Cardiac muscle cell (in vitro differentiated cells and primary cell): ENCODE measurements around the gene ZCCHC17. TPM values are rescaled to one million over a fixed set of nuclear protein-coding genes. Genes with fewer than 3 reads are reported as not detected.

ENCODE experiments used
- DNase-seq, 2 donors: peaks; one replicate each; pipeline versions ENCODE4 v3.0.0 to v3.0.0-alpha.2; 2010 to 2017; ENCODE audit warnings: low read depth in 1 of 2, low spot score in 1 of 2
- H3K27ac ChIP-seq: fragments of 200-600 bp; sonication (generic); 2 replicates; pipeline ENCODE4 v1.5.1; 2016
- H3K27me3 ChIP-seq: fragments of 200-600 bp; sonication (generic); 2 replicates; pipeline ENCODE4 v1.6.0; 2016; ENCODE audit warnings: control low read depth
- H3K36me3 ChIP-seq: fragments of 200-600 bp; sonication (generic); 2 replicates; pipeline ENCODE4 v1.5.1; 2016; ENCODE audit warnings: control low read depth
- H3K4me1 ChIP-seq: fragments of 200-600 bp; sonication (generic); 2 replicates; pipeline ENCODE4 v1.8.1; 2017; ENCODE audit warnings: low read depth, mild to moderate bottlenecking, mixed run types
- H3K4me3 ChIP-seq: fragments of 200-600 bp; sonication (generic); 2 replicates; pipeline ENCODE4 v1.5.1; 2016; ENCODE audit warnings: mild to moderate bottlenecking
- H3K9me3 ChIP-seq: fragments of 200-600 bp; sonication (generic); 2 replicates; pipeline ENCODE4 v1.5.1; 2017; ENCODE audit warnings: low read depth, mild to moderate bottlenecking, control low read depth
- CTCF ChIP-seq: IDR thresholded peaks from 2 replicates; pipeline ENCODE4 v1.5.1; 2012; ENCODE audit warnings: low read depth, mild to moderate bottlenecking, low read length
- polyA plus RNA-seq: library from polyadenylated mRNA; unstranded; fragments of >200 nt; fragmentation: Nextera tagmentation; extraction: Ambion mirVana; gene quantifications from 2 replicates; pipeline ENCODE4 v1.2.1, GENCODE V29; 2016
- total RNA-seq: library from RNA; depleted of rRNA; stranded (reverse); fragments of >200 nt; gene quantifications from 2 replicates; pipeline ENCODE4 v1.2.3, GENCODE V29; 2016

ZCCHC17 gene
- total and polyA plus RNA-seq, 2 experiments from 2014 or later, result 40.7 to 74.4 TPM

GRCh38 chr1:31396633-31397351, 100.0 kb downstream of the ZCCHC17 start:
- H3K9me3 ChIP-seq, result no peaks in the 10 kb centered on the region
- H3K27me3 ChIP-seq, result no peaks in the 10 kb centered on the region
- no peak overlapping the region for H3K27ac ChIP-seq
- DNase-seq, result peak in 1 of 2 donors; percentile 87
- no peaks in the 10 kb centered on the region for H3K4me1 ChIP-seq
- TF ChIP-seq CTCF, result peak; percentile 43
- H3K4me3 ChIP-seq, result no peak overlapping the region
- no peaks in the 10 kb centered on the region for H3K36me3 ChIP-seq

DNA sequence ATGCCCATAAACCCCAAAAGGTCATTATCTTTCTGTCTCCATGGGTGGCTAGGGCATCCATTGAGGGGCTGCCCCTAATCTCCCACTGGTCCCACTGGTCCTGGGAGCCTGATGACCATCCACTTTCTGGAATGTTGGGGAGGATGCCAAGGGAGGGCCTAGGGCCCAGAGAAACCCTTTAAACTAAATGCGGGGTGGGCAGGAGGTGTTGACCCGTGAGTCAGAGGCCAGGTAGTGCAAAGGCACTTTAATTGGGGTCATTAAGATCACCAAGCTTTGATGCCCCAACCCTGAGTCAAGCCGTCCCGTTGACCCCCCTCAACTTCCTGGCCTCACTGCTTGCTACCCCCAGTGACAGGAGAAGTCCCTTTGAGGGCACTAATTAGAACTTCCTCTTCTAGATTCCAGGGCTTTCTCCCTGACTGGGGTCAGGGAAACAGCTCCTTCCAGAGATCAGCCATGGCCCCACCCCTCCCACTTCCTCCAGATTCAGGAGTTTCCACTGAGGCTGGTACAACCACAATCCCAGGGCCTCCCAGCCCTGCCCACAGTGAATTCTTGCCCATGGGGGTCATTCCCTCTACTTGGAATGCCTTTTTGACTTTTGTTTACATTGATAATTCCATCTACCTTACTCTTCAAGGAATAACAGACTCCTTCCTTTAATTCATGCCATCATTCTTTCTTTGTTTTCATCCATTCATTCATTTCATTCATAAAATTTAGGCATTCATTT, 100.7 kb downstream of the ZCCHC17 start:
- no peak for TF ChIP-seq CTCF
- no peak overlapping the region for H3K4me3 ChIP-seq
- H3K4me1 ChIP-seq, result no peaks in the 10 kb centered on the region
- no peaks in the 10 kb centered on the region for H3K36me3 ChIP-seq
- no peak for DNase-seq
- H3K9me3 ChIP-seq, result no peaks in the 10 kb centered on the region
- H3K27me3 ChIP-seq, result no peaks in the 10 kb centered on the region
- H3K27ac ChIP-seq, result no peak overlapping the region

DNA sequence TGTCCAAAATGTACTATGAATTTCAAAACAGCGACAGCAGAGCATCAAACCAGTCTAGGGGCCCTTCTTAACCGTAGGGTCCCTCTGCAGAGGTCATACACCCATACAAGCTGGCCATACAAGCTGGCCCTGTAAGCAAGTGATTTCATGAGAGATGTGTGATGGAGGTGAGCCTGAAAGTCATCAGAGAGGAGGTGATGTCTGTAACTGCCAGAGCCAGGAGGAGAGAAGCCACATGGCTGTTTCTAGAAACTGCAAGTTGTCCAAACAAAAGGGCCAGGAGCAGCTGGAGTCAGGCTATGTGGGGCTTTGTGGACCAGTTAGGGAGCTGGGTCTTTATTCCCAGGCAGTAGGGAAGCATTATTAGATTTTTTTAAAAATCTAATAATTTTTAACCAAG, 101.4 kb downstream of the ZCCHC17 start:
- Histone ChIP-seq H3K9me3 (no peaks in the 10 kb centered on the region), H3K27ac (no peak overlapping the region), H3K27me3 (no peaks in the 10 kb centered on the region), H3K4me1 (no peaks in the 10 kb centered on the region), H3K36me3 (no peaks in the 10 kb centered on the region), H3K4me3 (no peak overlapping the region)
- TF ChIP-seq CTCF, result no peak
- no peak for DNase-seq

DNA sequence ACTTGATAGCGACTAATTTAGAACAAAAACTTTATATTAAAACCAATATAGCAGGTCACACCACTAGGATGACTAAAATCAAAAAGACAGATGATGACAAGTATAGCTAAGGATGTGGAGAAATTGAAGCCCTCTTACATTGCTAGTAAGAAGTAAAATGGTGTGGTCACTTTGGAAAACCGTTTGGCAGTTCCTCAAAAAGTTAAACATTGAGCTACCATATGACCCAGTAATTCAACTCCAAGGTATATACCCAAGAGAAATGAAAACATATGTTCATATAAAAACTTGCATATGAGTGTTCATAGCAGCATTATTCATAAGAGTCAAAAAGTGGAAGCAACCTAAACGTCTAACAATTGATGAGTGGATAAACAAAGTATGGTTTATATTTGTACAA, 103.1 kb downstream of the ZCCHC17 start:
- no peak for TF ChIP-seq CTCF
- Histone ChIP-seq H3K27ac (no peak overlapping the region), H3K4me1 (no peaks in the 10 kb centered on the region), H3K27me3 (no peaks in the 10 kb centered on the region), H3K36me3 (no peaks in the 10 kb centered on the region), H3K9me3 (no peaks in the 10 kb centered on the region), H3K4me3 (no peak overlapping the region)
- DNase-seq, result no peak

GRCh38 chr1:31400393-31400792, 103.6 kb downstream of the ZCCHC17 start:
- peak in 1 of 2 donors; percentile 77 for DNase-seq
- TF ChIP-seq CTCF, result no peak
- Histone ChIP-seq H3K27ac (no peak overlapping the region), H3K4me3 (no peak overlapping the region), H3K4me1 (no peaks in the 10 kb centered on the region), H3K36me3 (no peaks in the 10 kb centered on the region), H3K27me3 (no peaks in the 10 kb centered on the region), H3K9me3 (no peaks in the 10 kb centered on the region)
